ENCODE results near the gene STAT5B. TPM values are rescaled to one million over a fixed set of nuclear protein-coding genes. Genes with fewer than 3 reads are reported as not detected.
A peak's percentile ranks its signal among the peaks of the same experiment; 100 is the strongest.

The STAT5B gene
- total RNA-seq, 1 experiment from 2014 or later, result 42.9 TPM

- Mint-ChIP-seq H3K27ac (peak overlapping the region in 1 of 3 experiments; percentile 65; a peak in 1 of 7 replicates), H3K4me1 (peaks cover 37 to 41% of the 10 kb centered on the region in 2 experiments), H3K27me3 (ENCODE audit: low read depth) (no peaks in the 10 kb centered on the region), H3K36me3 (ENCODE audit: insufficient read depth in 1 of 3, low read depth in 3 of 3) (no peaks in the 10 kb centered on the region; a peak in 1 of 7 replicates), H3K4me3 (no peak overlapping the region), H3K9me3 (no peaks in the 10 kb centered on the region; a peak in 1 of 5 replicates)
- Histone ChIP-seq H3K4ac (ENCODE audit: low read depth, low read length) (no peak overlapping the region), H3K27ac (ENCODE audit: insufficient read length, low read depth, low read length) (no peak overlapping the region), H3K56ac (ENCODE audit: insufficient read length, low read depth, low read length) (no peak overlapping the region), H2BK5ac (ENCODE audit: insufficient read length, low read length) (no peak overlapping the region), H3K18ac (ENCODE audit: insufficient read length, low read depth, low read length) (no peak overlapping the region), H3K23me2 (ENCODE audit: insufficient read length, low read depth, low read length, poor library complexity, severe bottlenecking) (peaks cover 7% of the 10 kb centered on the region), H2BK12ac (ENCODE audit: insufficient read length, low read depth, low read length) (no peak overlapping the region), H3K79me2 (ENCODE audit: insufficient read depth, low read length) (peaks cover 4% of the 10 kb centered on the region; the same call in 1 of the 2 replicates), H3K4me1 (ENCODE audit: insufficient read depth, low read length) (peaks cover 9% of the 10 kb centered on the region), H3K79me1 (ENCODE audit: insufficient read depth, low read depth, low read length, poor library complexity, severe bottlenecking) (peaks cover 3% of the 10 kb centered on the region), H3K23ac (ENCODE audit: insufficient read length, low read depth, low read length) (no peak overlapping the region), H2AK5ac (ENCODE audit: insufficient read length, low read length) (no peak overlapping the region), H3K4me2 (ENCODE audit: insufficient read depth, insufficient read length, low read length) (no peak overlapping the region), H4K20me1 (ENCODE audit: control insufficient read depth, insufficient read depth, insufficient read length) (no peaks in the 10 kb centered on the region), H3K9ac (ENCODE audit: extremely low read depth, insufficient read length, low read length) (no peak overlapping the region), H3K9me3 (ENCODE audit: control insufficient read depth, low read depth, low read length) (no peaks in the 10 kb centered on the region), H4K8ac (replicated peaks; ENCODE audit: insufficient read length, low read depth, low read length) (no peak overlapping the region), H3K14ac (ENCODE audit: insufficient read depth, low read length) (no peak overlapping the region), H2BK120ac (ENCODE audit: low read depth, low read length, poor library complexity, severe bottlenecking) (no peak overlapping the region), H2BK20ac (ENCODE audit: low read depth, low read length, poor library complexity, severe bottlenecking) (no peak overlapping the region), H4K5ac (ENCODE audit: insufficient read length, low read depth, low read length) (no peak overlapping the region), H2BK15ac (ENCODE audit: low read depth, low read length) (no peak overlapping the region), H3T11ph (ENCODE audit: low read length) (no peak overlapping the region), H3K27me3 (ENCODE audit: insufficient read depth, low read length) (no peaks in the 10 kb centered on the region), H4K91ac (ENCODE audit: insufficient read length, low read depth, low read length) (no peak overlapping the region), H2AFZ (ENCODE audit: low read length) (no peak overlapping the region)
- no peak for DNase-seq
- TF ChIP-seq CTCF (conservative IDR thresholded peaks at IDR 0.05), result no peak
- no CpG with 5 or more reads among the region's 3 CpGs for WGBS (ENCODE audit: extremely low coverage, insufficient read length, low lambda C conversion rate)
Observed at GRCh38 chr17:42271006-42271778, 5.0 kb downstream of the STAT5B start.

Data from H9 (cell line).